ENCODE measurements around the gene CAAP1. TPM values are rescaled to one million over a fixed set of nuclear protein-coding genes. Genes with fewer than 3 reads are reported as not detected.

Gene CAAP1
- total and polyA plus RNA-seq, 11 donors: 4.8 to 10.8 (median 7.0) TPM

- no peak for TF ChIP-seq POLR2A (IDR thresholded peaks at IDR 0.05)
- no peak for TF ChIP-seq CTCF (IDR thresholded peaks at IDR 0.05)
- Histone ChIP-seq H3K27me3 (no peaks in the 10 kb centered on the region), H3K9me3 (no peaks in the 10 kb centered on the region), H3K4me3 (no peak overlapping the region), H3K36me3 (no peaks in the 10 kb centered on the region), H3K27ac (no peak overlapping the region), H3K4me1 (no peaks in the 10 kb centered on the region)
- intact Hi-C loops (cut with DNase I): loop anchor here in 1 of 10 donors (10.0 kb wide), 1 partner anchor 56 kb away; no protein-coding TSS in a partner anchor
- DNase-seq (no peak), ATAC-seq (no peak)
Observed at GRCh38 chr9:26800322-26800721, 92.3 kb downstream of the CAAP1 start.

GRCh38 chr9:26791274-26791673, 101.3 kb downstream of the CAAP1 start:
- H3K27me3 ChIP-seq: no peaks in the 10 kb centered on the region
- H3K36me3 ChIP-seq: no peaks in the 10 kb centered on the region
- no peak overlapping the region for H3K27ac ChIP-seq
- peaks cover 0 to 12% (median 4%) of the 10 kb centered on the region in 12 donors for H3K9me3 ChIP-seq
- WGBS, 4 donors: 86 to 96% (median 94%) methylated on average over 5 of the region's 5 CpGs
- H3K4me1 ChIP-seq: no peaks in the 10 kb centered on the region
- intact Hi-C loops (cut with DNase I): no loop called here
- ATAC-seq (no peak), DNase-seq (no peak)
- no peak overlapping the region for H3K4me3 ChIP-seq
- TF ChIP-seq POLR2A (IDR thresholded peaks at IDR 0.05): no peak
- TF ChIP-seq CTCF (IDR thresholded peaks at IDR 0.05): no peak

Other genes with a start within 250 kb of the CAAP1 start
- gene PLAA, start 54.4 kb upstream of the CAAP1 start, total RNA-seq: 10 to 100 TPM; 28.0 to 42.5 (median 34.2) TPM
- gene PLAA, start 54.4 kb upstream of the CAAP1 start, polyA plus RNA-seq: 10 to 100 TPM in 1 of 2 donors, 1 to 10 TPM in 1; 9.1 to 32.4 TPM
- 10 to 100 TPM in 3 of 9 donors, 1 to 10 TPM in 6; 8.3 to 12.7 (median 9.6) TPM for gene IFT74, start 63.6 kb upstream of the CAAP1 start, total RNA-seq
- gene IFT74, start 63.6 kb upstream of the CAAP1 start, polyA plus RNA-seq: 10 to 100 TPM in 1 of 2 donors, 1 to 10 TPM in 1; 5.3 to 11.4 TPM
- gene LRRC19, start 112.9 kb upstream of the CAAP1 start, total RNA-seq: not detected
- gene LRRC19, start 112.9 kb upstream of the CAAP1 start, polyA plus RNA-seq: not detected
- 10 to 100 TPM; 11.9 to 36.5 (median 19.2) TPM for gene TEK, start 216.4 kb upstream of the CAAP1 start, total RNA-seq
- 10 to 100 TPM in 1 of 2 donors, 1 to 10 TPM in 1; 6.4 to 17.7 TPM for gene TEK, start 216.4 kb upstream of the CAAP1 start, polyA plus RNA-seq

Data from heart left ventricle (tissue), 16 donors.